GM23248 (cell line): ENCODE results near the gene GGA3.

Experiments used
- EZH2 ChIP-seq: fragments of 200-600 bp; sonication (generic); IDR thresholded peaks from 2 replicates; pipeline ENCODE4 v1.6.1; 2018; ENCODE audit warnings: antibody characterized with exemption, mild to moderate bottlenecking; ENCODE audit not compliant: insufficient read depth, poor library complexity, severe bottlenecking
- EZH2phosphoT487 ChIP-seq: fragments of 200-600 bp; sonication (generic); IDR thresholded peaks from 2 replicates; pipeline ENCODE4 v1.6.1; 2018; ENCODE audit warnings: antibody characterized with exemption, moderate library complexity, mild to moderate bottlenecking, low read depth; ENCODE audit not compliant: insufficient read depth

DNA sequence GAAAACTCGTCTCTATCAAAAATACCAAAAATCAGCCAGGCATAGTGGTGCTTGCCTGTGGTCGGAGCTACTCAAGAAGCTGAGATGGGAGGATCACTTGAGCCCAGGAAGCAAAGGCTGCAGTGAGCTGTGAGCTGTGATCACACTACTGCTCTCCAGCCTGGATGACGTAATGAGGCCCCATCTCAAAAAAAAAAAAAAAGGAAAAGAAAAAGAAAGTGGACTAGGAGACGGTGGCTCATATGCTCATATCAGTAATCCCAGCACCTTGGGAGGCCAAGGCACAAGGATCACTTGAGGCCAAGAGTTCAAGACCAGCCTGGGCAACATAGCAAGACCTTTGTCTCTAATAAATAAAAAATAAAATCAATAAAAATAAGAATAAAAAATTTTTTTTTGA is 69.8 kb downstream of the GGA3 start:
- TF ChIP-seq EZH2 (no peak), EZH2phosphoT487 (no peak)
